GM10248 (cell line): ENCODE measurements around the gene IRX3.

Experiments
- CTCF ChIA-PET: fragments of 300-600 bp; sonication (Branson Sonifier 250); formaldehyde crosslinking; extraction: SDS; loops from one replicate; lab custom pipeline; 2021; ENCODE audit warnings: antibody characterized with exemption; lab: Yijun Ruan, JAX
- POLR2A ChIA-PET: fragments of 350-650 bp; sonication (Branson Sonifier 250); formaldehyde crosslinking; extraction: SDS; loops from one replicate; lab custom pipeline; 2020; ENCODE audit warnings: antibody characterized with exemption; lab: Yijun Ruan, JAX
- DNase-seq: peaks from one replicate; pipeline ENCODE4 v3.0.0; 2012; ENCODE audit errors: extremely low spot score
- CTCF ChIP-seq: IDR thresholded peaks from 2 replicates; pipeline ENCODE4 v1.5.1; 2012; ENCODE audit warnings: mild to moderate bottlenecking, low read depth; ENCODE audit errors: extremely low read depth, missing control alignments, control extremely low read depth

The IRX3 gene

DNA sequence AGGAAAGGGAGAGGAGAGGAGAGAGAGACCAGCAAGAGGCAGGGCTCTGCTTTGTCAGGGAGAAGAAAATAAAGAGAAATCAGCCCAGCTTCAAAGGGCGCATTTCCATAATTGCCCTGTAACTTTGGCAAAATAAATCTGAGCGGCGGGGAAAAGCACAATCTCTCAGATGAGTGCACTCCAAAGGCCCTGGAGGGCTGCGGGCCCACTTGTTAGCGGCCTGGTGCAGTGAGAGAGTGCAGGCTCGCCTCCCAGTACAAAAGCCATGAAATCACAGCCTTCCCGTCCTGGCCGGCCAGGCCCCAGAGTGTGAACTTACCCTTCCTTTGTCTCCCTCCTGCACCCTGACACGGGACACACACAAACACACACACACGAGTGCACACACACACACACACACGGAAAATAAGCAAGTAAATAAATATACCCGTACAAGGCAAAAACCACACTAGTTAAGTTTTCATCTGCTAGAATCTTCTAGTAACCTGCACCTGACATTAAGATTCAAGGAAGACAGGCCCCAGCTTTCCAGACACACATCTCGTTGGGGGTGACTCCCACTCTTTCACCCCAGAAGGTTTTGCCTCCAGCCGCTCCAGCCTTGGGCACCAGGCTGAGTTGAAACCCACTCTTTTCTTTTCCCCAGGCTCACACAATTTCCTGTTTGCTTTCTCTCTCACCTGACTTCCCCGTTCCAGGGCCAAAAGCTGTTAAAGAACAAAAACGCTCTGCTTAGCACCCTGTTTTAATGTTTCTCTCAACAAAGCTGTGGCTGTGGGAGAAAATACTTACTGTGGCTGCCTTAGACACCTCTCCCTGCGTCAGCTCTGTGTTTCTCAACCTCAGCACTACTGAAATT, 8.5 kb downstream of the IRX3 start:
- CTCF ChIA-PET = no interaction called here
- DNase-seq = no peak
- POLR2A ChIA-PET = no interaction called here
- no peak for TF ChIP-seq CTCF

DNA sequence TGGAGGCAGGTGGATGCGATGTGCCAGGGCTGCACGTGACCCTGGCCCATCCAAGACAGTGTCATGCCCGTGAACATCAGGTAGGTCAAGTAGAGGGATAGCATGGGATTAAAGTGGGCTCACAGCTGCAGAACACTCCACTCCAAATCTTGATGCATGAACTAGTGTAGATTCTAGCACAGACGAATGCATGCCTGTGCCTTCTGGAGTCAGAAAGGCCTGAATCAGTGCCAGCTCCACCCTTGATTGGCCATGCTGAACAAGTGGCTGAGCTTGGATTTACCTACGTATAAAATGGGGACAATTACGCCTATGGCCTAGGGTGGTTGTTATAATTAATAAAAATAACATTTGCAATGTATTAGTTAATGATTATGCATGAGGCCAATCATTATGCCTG, 10.6 kb downstream of the IRX3 start:
- CTCF ChIA-PET = no interaction called here
- POLR2A ChIA-PET = no interaction called here
- no peak for TF ChIP-seq CTCF
- no peak for DNase-seq

GRCh38 chr16:54273566-54273965, 13.0 kb downstream of the IRX3 start:
- no peak for TF ChIP-seq CTCF
- POLR2A ChIA-PET = no interaction called here

DNA sequence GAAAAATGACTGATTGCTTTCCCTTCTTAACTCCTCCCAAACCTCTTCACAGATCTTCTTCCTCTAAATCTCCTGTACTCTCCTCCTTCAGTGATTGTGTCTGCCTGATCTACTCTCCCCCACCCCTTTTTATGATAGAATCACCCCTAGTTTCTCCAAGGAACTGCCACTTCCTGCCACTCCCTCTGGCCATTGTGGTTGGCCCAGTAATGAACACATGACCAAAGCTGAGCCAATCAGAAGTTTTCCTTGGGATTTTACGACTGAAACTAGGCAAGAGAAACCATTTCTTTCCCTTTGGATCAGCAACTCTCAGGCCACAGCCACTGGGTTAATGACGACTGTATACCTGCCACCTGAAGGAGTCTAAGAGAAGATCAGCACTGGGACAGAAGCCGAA, 15.9 kb downstream of the IRX3 start:
- POLR2A ChIA-PET = no interaction called here
- TF ChIP-seq CTCF = no peak
- no peak for DNase-seq
- CTCF ChIA-PET = interaction anchor here (0.7 to 1.5 kb wide), 2 partner anchors 9 to 11 kb away, joined by 3 read pairs; no protein-coding TSS in a partner anchor

More at GRCh38 chr16:54273566-54273965, 13.0 kb downstream of the IRX3 start:
- CTCF ChIA-PET = interaction anchor here (0.8 kb wide), 1 partner anchor 18 kb away, joined by 3 read pairs; no protein-coding TSS in a partner anchor
- no peak for DNase-seq

- no peak for TF ChIP-seq CTCF
- CTCF ChIA-PET = no interaction called here
- DNase-seq = no peak
- POLR2A ChIA-PET = no interaction called here
These were observed 17.1 kb downstream of the IRX3 start for GRCh38 chr16:54269461-54269860.

- POLR2A ChIA-PET = no interaction called here
- TF ChIP-seq CTCF = no peak
- no peak for DNase-seq
- CTCF ChIA-PET = no interaction called here
These were observed 17.8 kb downstream of the IRX3 start for GRCh38 chr16:54268766-54269165.

GRCh38 chr16:54268340-54268739, 18.2 kb downstream of the IRX3 start:
- ChIA-PET POLR2A (no interaction called here), CTCF (no interaction called here)
- TF ChIP-seq CTCF = no peak
- no peak for DNase-seq
